Globus pallidus (tissue), 1 donor: Measurements from ENCODE around the gene B3GNT5.

Experiments used
- DNase-seq: peaks from one replicate; pipeline ENCODE4 v3.0.0-alpha.2; 2015; ENCODE audit warnings: low spot score

The B3GNT5 gene

DNA sequence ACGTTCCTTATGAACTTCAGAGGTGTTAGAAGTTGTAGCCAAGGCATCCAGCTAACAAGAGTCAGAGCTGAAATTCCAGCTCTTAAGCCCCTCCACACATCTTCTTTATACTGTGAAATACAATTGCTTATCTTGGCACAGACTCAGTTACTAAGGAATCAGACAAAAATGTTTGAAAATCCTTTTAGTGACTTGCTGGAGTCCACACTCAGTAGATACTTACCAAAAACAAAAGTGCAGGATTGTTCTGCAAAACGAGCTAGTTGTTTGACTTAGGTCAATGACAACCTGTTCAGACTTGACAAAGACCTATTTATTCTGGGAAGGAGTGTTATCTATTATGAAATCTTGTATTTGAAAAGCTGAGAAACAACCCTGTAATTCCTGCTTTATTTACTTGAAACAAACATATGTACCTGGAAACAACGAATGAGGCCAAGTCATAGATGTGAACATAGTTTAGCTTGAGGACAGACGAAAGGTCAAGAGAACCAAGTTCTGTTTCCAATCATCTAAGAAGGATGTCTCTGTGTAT lies 38.5 kb downstream of the B3GNT5 start:
- DNase-seq, result no peak

DNA sequence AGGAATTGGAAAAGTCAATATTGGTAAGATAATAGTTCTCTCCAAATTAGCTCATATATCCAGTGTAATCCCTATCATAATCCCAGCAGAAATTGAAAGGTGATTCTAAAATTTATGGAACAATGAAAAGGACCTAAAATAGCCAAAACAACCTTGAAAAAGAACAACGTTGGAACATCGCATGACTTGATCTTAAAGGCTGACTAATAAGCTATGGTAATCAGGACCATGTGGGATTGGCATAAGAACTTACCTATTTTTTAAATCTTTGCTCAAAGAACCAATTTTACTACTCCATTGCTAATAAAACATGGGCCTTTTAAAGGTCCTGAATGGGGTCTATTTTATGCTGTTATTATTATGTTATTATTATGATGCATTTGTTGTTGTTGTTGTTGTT lies 40.9 kb downstream of the B3GNT5 start:
- DNase-seq, result no peak

GRCh38 chr3:183295211-183295610 lies 42.2 kb downstream of the B3GNT5 start:
- peak; percentile 19 for DNase-seq

GRCh38 chr3:183296944-183297343 lies 43.9 kb downstream of the B3GNT5 start:
- DNase-seq, result no peak

DNA sequence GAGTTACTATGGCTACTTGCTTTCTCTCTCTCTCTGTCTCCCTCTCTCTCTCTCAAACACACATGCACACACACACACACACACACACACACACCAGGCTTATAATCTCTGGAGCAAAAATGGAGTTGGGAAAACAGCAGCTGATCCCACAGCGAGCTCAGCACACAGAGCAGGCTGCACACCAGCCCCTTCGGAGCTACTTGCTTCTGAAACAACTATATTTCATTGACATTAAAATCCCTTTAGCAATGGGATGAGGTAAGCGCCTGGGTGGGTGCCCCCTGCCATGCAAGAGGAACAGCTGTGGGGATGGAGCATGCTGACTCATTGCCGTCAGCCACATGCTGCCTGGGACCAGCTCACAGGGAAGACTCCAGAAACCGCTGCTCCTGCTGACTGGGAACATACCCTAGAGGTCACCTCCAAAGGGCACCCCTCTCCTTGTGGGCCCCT lies 45.7 kb downstream of the B3GNT5 start:
- DNase-seq, result peak; percentile 63

- DNase-seq, result peak; percentile 23
Observed at GRCh38 chr3:183299976-183300375, 46.9 kb downstream of the B3GNT5 start.

DNA sequence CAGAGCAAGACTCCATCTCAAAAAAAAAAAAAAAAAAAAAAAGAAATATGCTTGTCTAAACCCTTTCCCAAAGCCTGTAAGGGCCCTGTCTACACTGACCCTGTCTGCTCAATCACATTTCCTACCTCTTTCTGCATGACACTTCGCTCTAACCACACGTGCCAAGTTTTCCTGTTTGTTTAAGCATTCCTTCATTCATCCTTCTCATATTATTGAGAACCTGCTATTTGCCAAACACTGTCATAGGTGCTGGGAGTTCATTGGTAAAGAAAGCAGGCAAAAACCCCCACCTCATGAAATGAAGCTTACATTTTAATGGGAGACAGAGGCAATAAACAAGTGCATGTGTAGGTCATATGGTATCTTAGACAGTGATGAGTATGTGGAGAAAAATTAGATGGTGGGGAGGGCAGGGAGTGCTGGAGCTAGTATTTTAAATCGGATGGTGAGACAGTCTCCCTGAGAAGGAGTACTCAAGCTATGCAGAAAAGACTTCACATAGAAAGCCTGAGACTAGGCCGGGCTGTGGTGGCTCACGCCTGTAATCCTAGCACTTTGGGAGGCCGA lies 48.0 kb downstream of the B3GNT5 start:
- DNase-seq, result no peak

GRCh38 chr3:183301937-183302580 lies 49.0 kb downstream of the B3GNT5 start:
- DNase-seq, result no peak

- DNase-seq, result no peak
Observed at GRCh38 chr3:183303690-183304089, 50.6 kb downstream of the B3GNT5 start.

DNA sequence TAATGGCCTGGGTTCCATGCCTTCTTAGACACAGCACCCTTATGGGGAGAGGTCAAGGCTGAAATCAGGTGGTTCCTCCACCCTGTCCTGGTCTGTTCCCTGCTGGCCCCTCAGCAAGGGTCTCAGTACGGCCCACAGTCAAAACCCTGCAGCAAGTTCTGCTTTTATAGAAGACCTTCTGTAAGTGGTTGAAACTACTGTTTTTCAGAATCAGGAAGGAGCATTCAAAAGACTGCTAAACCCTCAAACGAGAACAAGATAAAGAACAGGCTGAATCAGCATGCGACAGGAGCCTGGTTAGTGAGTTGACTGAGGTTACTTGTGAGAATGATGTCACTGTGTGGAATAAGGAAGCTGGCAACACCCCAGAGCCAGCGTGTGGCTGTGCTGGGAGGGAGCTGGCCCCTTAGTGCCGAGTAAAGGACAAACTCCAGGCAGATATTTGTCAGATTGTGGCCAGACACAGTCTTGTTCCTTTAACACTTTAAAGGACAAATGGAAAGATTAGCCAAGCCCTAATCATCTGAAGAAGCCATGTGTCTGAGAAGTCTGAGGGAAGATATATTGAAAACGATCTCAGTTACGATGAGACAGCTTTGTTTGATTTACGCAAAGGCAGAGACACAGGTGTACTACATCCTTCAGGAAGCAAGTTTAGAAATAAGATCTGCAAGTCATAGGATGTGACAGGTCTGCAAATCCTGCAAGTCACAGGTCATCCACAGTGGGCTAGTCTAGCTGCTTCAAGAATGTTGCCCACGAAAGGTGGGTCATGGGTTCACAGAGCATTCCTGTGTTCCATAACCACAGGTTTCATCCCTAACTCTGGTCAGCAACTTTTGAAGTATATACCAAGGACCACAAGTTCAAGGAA lies 54.0 kb downstream of the B3GNT5 start:
- DNase-seq, result peak; percentile 76

DNA sequence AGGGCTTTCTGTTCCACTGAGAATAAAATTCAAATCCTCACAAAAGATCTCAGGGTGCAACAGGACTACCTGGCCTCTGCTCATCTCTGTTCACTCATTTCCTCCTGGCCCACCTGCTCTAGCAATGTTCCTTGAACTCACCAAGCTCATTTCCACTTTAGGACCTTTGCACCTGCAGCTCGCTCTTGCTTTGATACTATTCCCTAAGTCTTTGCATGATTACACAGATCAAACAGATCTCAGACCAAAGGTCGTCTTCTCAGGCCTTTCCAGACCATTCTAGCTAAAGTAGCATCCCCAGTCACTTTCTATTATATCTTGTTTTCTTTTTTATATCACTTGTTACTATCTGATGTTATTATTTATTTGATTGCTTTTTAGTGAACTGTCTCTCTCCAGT lies 54.7 kb downstream of the B3GNT5 start:
- no peak for DNase-seq

DNA sequence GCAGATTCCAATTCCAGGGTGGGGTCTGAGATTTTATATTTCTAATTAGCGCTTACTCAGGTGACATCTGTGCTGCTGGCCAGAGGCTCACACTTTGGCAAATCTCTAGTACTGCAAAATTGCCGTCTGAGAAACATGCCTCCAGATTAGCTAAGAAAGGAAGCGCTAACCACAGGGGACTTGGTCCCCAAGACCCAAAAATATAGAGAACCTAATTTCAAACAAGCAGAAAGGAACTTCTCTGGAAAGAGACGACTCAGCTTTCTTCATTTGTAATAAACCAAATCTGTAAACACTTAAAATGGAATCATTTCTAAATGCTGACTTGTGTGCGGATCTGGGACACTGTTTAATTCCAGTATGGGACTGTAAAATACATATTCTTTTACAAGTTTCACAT lies 55.7 kb downstream of the B3GNT5 start:
- DNase-seq, result peak; percentile 51

GRCh38 chr3:183309276-183309675 lies 56.2 kb downstream of the B3GNT5 start:
- DNase-seq, result no peak

DNA sequence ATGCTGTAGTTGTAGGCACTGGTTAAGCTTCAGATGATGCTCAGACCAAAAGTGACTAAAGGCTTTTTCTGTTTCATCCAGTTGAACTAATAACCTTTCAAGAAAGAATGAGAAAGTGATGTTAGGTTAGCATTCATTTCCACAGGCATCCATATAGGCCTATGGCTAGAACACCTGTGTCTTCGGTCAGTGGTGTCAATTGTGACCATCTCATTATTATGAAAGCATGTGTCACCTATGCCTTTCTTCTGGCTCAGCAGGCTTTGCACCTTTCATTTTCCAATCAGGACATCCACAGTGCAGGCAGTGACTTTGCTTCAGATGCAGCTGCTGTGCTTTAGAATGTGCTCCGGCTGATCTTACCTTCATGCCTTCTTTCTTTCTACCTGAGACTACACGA lies 57.9 kb downstream of the B3GNT5 start:
- DNase-seq, result no peak

DNA sequence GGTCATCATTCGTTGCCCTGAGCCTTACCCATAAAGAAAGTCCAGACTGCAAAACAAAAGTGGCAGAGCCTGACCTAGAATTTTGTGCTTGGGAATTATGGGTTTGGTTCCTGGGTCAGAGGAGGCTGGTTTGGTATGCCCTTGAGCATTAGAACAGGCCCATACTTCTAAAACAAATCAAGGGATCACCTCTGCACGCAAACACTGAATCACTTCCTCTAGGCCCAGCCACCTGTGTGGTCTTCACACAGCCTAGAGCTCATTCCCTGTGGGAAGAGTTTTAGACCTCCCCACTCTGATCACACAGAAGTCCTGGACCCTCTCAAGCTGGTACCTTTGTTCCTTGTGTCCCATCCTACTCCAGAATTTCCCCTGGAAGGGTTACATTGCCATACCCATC lies 59.4 kb downstream of the B3GNT5 start:
- no peak for DNase-seq

GRCh38 chr3:183313351-183313750 lies 60.3 kb downstream of the B3GNT5 start:
- DNase-seq, result peak; percentile 26

- DNase-seq, result no peak
Observed at GRCh38 chr3:183313764-183314163, 60.7 kb downstream of the B3GNT5 start.

DNA sequence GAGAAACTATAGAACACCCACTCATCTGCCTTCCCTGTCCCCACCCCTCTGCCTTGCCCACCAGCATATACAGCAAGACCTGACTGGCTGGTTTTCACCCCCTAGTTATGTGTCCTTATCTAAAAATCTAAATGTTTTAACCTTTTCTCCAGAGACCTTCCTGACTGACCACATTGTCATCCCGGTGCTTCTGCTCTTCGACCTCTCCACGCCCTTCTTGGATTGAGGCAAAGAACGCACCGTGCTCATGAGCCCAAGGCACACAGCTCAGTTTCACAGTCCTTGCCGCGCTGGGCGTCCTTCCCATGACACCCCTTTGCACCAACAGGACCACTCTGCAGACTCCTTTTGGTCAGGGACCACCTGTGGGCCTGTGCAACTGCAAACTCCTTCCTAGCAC lies 62.7 kb downstream of the B3GNT5 start:
- DNase-seq, result no peak

DNA sequence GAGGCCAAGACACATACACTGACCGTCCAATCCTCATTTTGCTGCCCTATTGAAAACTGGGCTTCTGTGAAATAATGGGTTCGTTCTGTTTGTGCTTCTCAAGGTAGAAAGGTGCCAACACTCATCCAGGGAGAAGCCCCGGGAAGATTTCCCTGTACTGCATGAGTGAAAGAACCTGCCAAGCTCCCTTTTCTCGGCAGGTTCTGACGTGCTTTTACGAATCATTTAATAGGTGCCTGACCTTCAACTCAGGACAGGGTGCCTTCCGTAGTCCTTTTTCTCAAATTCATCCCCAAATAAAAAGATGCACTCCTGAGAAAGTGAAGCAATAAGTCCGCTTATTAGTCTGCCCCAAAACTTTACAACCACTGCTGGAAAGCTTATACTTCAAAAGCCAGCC lies 64.2 kb downstream of the B3GNT5 start:
- no peak for DNase-seq

- DNase-seq, result no peak
Observed at GRCh38 chr3:183317886-183318865, 65.1 kb downstream of the B3GNT5 start.

- DNase-seq, result no peak
Observed at GRCh38 chr3:183318877-183319276, 65.8 kb downstream of the B3GNT5 start.

DNA sequence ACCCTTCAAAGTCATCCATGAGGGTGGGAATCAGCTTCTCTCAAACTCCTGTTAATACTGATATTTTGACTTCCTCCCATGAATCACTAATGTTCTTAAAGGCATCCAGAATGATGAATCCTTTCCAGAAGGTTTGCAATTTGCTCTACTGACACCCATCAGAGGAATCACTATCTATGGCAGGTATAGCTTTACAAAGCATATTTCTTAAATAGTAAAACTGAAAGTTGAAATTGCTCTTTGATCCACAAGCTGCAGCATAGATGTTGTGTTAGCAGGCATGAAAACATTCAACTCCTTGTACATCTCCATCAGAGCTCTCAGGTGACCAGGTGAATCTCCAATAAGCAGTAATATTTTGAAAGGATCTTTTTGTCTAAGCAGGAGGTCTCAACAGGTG lies 66.3 kb downstream of the B3GNT5 start:
- DNase-seq, result no peak
